Activated naive CD8-positive, alpha-beta T cell (primary cell): ENCODE data around the gene DUS1L.

ENCODE experiments used
- H3K27ac Mint-ChIP-seq: one replicate; pipeline ENCODE4 v1.8.0; 2021; ENCODE audit warnings: mixed read lengths
- H3K27me3 Mint-ChIP-seq: one replicate; pipeline ENCODE4 v1.8.0; 2021; ENCODE audit warnings: mixed read lengths
- H3K36me3 Mint-ChIP-seq: one replicate; pipeline ENCODE4 v1.8.0; 2021; ENCODE audit warnings: mixed read lengths
- H3K4me1 Mint-ChIP-seq: one replicate; pipeline ENCODE4 v1.8.0; 2021; ENCODE audit warnings: low read depth, mixed read lengths
- H3K4me3 Mint-ChIP-seq: one replicate; pipeline ENCODE4 v1.8.0; 2021; ENCODE audit warnings: mild to moderate bottlenecking, mixed read lengths
- H3K9me3 Mint-ChIP-seq: one replicate; pipeline ENCODE4 v1.8.0; 2021; ENCODE audit warnings: low read depth, mixed read lengths

The DUS1L gene

DNA sequence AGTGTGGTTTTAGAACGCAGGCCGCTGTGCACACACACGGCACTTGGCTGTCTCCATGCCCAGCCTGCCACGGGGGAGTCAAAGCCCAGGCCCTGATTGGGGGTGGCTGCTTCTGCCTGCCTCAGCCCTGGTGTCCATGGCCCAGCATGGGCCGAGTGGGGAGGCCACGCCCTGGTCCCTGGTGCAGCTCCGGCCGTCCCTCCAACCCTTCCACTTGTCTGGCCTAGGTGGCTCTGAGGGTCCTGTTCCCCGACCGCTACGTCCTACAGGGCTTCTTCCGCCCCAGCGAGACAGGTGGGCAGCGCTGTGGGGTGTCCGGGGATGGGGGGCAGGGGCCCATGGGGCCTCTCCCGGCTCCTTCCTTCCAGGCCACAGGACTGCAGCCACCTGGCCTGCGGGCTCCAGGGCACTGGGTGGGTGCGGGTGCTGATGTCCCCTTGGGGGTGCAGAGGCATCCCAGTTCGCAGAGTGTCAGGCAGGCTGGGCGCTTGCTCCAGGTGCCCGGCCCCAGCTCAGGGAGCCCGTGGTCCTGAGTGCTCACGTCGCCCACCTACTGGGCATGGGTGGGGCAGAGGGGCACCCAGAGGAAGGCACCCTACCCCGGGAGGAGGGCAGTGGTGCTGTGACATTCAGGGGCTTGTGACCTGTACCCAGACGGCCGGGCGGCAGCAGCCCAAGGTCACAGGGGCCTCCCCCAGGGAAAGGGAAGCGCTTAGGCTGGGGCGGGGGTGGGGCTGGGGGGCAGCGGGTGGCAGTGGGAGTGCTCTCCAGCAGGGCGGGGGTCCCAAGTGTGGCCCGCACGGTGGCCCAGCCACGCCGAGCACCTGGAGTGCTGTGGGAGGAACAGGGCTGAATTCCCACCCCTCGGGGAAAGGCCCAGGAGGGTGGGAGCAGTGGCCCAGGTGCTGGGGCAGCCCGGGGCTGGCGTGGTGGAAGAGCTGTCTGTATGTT is 54.8 kb downstream of the DUS1L start:
- Mint-ChIP-seq H3K4me1 (no peaks in the 10 kb centered on the region), H3K27me3 (no peaks in the 10 kb centered on the region), H3K9me3 (no peaks in the 10 kb centered on the region), H3K36me3 (no peaks in the 10 kb centered on the region), H3K27ac (no peak overlapping the region), H3K4me3 (no peak overlapping the region)

DNA sequence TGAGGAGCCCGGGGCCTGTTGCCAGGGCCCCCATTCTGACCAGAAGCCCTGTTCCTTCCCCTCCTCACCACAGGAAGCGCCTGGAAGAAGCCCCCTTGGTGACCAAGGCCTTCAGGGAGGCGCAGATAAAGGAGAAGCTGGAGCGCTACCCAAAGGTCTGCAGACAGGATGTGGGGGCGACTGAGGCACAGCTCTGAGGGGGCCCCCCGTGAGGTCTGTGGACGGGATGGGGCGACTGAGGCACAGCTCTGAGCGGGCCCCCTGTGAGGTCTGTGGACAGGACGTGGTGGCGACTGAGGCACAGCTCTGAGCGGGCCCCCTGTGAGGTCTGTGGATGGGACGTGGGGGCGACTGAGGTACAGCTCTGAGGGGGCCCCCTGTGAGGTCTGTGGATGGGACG is 56.2 kb downstream of the DUS1L start:
- no peaks in the 10 kb centered on the region for H3K4me1 Mint-ChIP-seq
- no peaks in the 10 kb centered on the region for H3K27me3 Mint-ChIP-seq
- no peak overlapping the region for H3K4me3 Mint-ChIP-seq
- no peaks in the 10 kb centered on the region for H3K9me3 Mint-ChIP-seq
- H3K36me3 Mint-ChIP-seq: no peaks in the 10 kb centered on the region
- no peak overlapping the region for H3K27ac Mint-ChIP-seq

DNA sequence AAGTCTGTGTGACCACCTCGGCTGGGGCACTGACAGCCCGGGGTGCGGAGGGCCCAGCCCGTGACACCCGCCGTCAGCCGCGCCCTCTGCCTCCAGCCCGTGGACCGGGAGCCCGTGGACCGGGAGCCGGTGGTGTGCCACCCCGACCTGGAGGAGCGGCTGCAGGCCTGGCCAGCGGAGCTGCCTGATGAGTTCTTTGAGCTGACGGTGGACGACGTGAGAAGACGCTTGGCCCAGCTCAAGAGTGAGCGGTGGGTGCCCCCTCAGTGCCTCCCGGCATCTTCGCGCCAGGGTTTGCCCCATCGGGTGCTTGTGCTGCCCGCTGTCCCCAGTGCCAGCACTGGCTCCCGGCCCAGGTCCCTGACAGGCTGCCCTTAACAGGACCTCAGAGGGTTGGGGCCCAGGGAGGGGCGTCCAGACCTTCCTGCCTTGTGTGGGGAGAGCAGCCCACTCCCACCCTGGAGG is 56.6 kb downstream of the DUS1L start:
- no peaks in the 10 kb centered on the region for H3K4me1 Mint-ChIP-seq
- no peaks in the 10 kb centered on the region for H3K9me3 Mint-ChIP-seq
- no peaks in the 10 kb centered on the region for H3K27me3 Mint-ChIP-seq
- no peak overlapping the region for H3K27ac Mint-ChIP-seq
- no peaks in the 10 kb centered on the region for H3K36me3 Mint-ChIP-seq
- H3K4me3 Mint-ChIP-seq: no peak overlapping the region

DNA sequence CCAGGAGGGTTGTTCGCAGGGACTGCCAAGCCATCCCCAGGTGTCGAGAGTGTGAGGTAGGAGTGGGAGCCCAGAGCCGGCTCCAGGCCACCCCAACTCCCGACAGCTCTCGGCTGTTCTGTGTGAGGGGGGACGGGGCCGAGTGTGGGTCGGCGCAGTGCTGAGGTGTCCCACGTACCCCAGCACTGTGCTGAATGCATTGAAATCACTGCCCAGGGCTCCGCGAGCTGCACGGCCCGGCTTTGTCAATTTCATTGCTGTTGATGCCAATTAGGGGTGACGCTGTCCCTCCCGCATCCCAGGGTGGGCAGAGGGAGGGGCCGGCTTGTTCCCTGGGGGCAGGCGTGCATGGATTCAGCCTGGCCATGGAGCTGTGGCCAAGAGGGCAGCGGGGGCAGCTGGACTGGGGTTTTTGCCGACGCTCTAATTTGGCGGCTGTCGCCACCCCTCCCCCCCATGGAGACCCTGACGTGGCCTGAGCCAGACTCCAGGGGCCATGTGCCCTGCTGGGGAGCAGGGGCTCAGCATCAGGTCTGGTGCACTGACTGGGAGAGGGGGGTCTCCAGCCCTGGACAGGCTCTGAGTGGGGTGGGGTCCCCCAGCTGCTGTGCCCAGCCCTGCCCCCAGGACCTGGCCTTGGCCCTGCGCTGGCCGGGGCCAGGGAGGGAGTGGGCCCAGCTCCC is 57.2 kb downstream of the DUS1L start:
- Mint-ChIP-seq H3K27ac (no peak overlapping the region), H3K9me3 (no peaks in the 10 kb centered on the region), H3K4me1 (no peaks in the 10 kb centered on the region), H3K36me3 (no peaks in the 10 kb centered on the region), H3K27me3 (no peaks in the 10 kb centered on the region), H3K4me3 (no peak overlapping the region)
